ENCODE data around the gene UBA1. TPM values are rescaled to one million over a fixed set of nuclear protein-coding genes. Genes with fewer than 3 reads are reported as not detected.

The UBA1 gene
- total RNA-seq, 1 experiment from 2014 or later = 275 TPM

- TF ChIP-seq ELF1 (IDR thresholded peaks at IDR 0.05; ENCODE audit: borderline replicate concordance, low read depth) (no peak), EZH2 (IDR thresholded peaks at IDR 0.05) (no peak), EGR1 (IDR thresholded peaks at IDR 0.05; ENCODE audit: low read depth) (no peak), CEBPB (IDR thresholded peaks at IDR 0.05; ENCODE audit: low read depth) (no peak), POLR2A (IDR thresholded peaks at IDR 0.05; ENCODE audit: borderline replicate concordance, extremely low read depth, insufficient read depth, insufficient read length) (no peak), MAX (IDR thresholded peaks at IDR 0.05) (no peak), SIN3A (IDR thresholded peaks at IDR 0.05; ENCODE audit: low read depth) (no peak), FOSL1 (IDR thresholded peaks at IDR 0.05; ENCODE audit: low read depth) (no peak)
Observed at GRCh38 chrX:47234583-47234982, 41.0 kb downstream of the UBA1 start (continued).

- H3K4me3 ChIP-seq (replicated peaks in 1 of 2; ENCODE audit: low read depth in 1 of 2, low read length in 2 of 2) = no peak overlapping the region
- TF ChIP-seq RAD21 (IDR thresholded peaks at IDR 0.05; ENCODE audit: low read depth) = no peak
- TF ChIP-seq ZBTB33 (IDR thresholded peaks at IDR 0.05; ENCODE audit: extremely low read depth, insufficient replicate concordance, low read length) = no peak
- TF ChIP-seq REST (IDR thresholded peaks at IDR 0.05; ENCODE audit: low read depth) = no peak
- TF ChIP-seq ATF3 (IDR thresholded peaks at IDR 0.05) = no peak
- TF ChIP-seq CBX3 (IDR thresholded peaks at IDR 0.05; ENCODE audit: low read depth) = no peak
- TF ChIP-seq MAX (IDR thresholded peaks at IDR 0.05) = no peak
- TF ChIP-seq EZH2phosphoT487 (IDR thresholded peaks at IDR 0.05; ENCODE audit: borderline replicate concordance) = no peak
- TF ChIP-seq ZNF274 (IDR thresholded peaks at IDR 0.05; ENCODE audit: low read depth, low read length) = no peak
- no peak for TF ChIP-seq JUND (IDR thresholded peaks at IDR 0.05)
- no peak for TF ChIP-seq CTCF (IDR thresholded peaks at IDR 0.05 in 2 of 3, conservative IDR thresholded peaks at IDR 0.05 in 1 of 3; ENCODE audit: borderline replicate concordance in 1 of 3, insufficient read depth in 1 of 3, low read depth in 2 of 3, low read length in 2 of 3)
- TF ChIP-seq TCF7L2 (IDR thresholded peaks at IDR 0.05; ENCODE audit: borderline replicate concordance, extremely low read depth, insufficient read depth, insufficient read length) = no peak
- CTCF ChIA-PET = no interaction called here
- H3K36me3 ChIP-seq (ENCODE audit: control insufficient read depth in 1 of 2, insufficient read depth in 2 of 2, low read length in 2 of 2) = no peaks in the 10 kb centered on the region
- peaks cover 3 to 19% of the 10 kb centered on the region in 2 experiments; a peak in 3 of 4 replicates for H3K4me1 ChIP-seq (ENCODE audit: control insufficient read depth in 1 of 2, insufficient read depth in 2 of 2, low read length in 2 of 2)
- no peak overlapping the region for H3K27ac ChIP-seq (ENCODE audit: low read depth, low read length)
- H4K20me1 ChIP-seq (ENCODE audit: insufficient read depth) = no peaks in the 10 kb centered on the region
- H3K4me2 ChIP-seq (ENCODE audit: low read length) = no peak overlapping the region
- no peak overlapping the region for H3K9ac ChIP-seq (ENCODE audit: low read length)
- H3K9me2 ChIP-seq (ENCODE audit: insufficient read depth) = no peaks in the 10 kb centered on the region
- POLR2A ChIA-PET = no interaction called here
- no peak for ATAC-seq
- DNase-seq (ENCODE audit: low read depth, low spot score) = no peak
- intact Hi-C loops (cut with micrococcal nuclease) = loop anchor here (10.0 kb wide), 1 partner anchor 59 kb away; no protein-coding TSS in a partner anchor
- RAD21 ChIA-PET (ENCODE audit: low non-redundant PET in 1 of 2, low total read pairs in 2 of 2, uncharacterized antibody in 2 of 2, unreplicated experiment in 2 of 2) = no interaction called here
- BruUV-seq (replicated peaks) = no TSS peak
- no peaks in the 10 kb centered on the region for H3K9me3 ChIP-seq (ENCODE audit: control insufficient read depth in 1 of 2, insufficient read depth in 1 of 2, low read depth in 1 of 2, low read length in 2 of 2)
- peaks cover 36% of the 10 kb centered on the region for H3K79me2 ChIP-seq (ENCODE audit: insufficient read depth, low read length)
- H3K27me3 ChIP-seq (ENCODE audit: insufficient read depth, low read length) = no peaks in the 10 kb centered on the region
- no peak overlapping the region for H2AFZ ChIP-seq (ENCODE audit: low read depth, low read length, poor library complexity, severe bottlenecking)
Observed at GRCh38 chrX:47235691-47236103, 42.1 kb downstream of the UBA1 start.
